ENCODE measurements around the gene ARPC5.

GRCh38 chr1:183651612-183652011 lies 16.0 kb upstream of the ARPC5 start:
- TF ChIP-seq POLR2A (IDR thresholded peaks at IDR 0.05; ENCODE audit: low read length) (no peak), GATA1 (IDR thresholded peaks at IDR 0.05; ENCODE audit: low read depth, low read length) (no peak)

Measured in erythroblast (primary cell).